IgD-negative memory B cell (primary cell): ENCODE measurements around the gene GLB1L. TPM values are rescaled to one million over a fixed set of nuclear protein-coding genes. Genes with fewer than 3 reads are reported as not detected.
"Not testable (repeated sequence)": the region's sequence is repeated elsewhere in the genome, so short reads cannot be mapped to it uniquely, and the experiment has no call there.

Source experiments
- H3K27ac Mint-ChIP-seq, 3 donors: one replicate each; pipeline ENCODE4 v1.8.0; 2020 to 2022; ENCODE audit warnings: mild to moderate bottlenecking in 3 of 3, mixed read lengths in 3 of 3, moderate library complexity in 1 of 3
- H3K27me3 Mint-ChIP-seq: one replicate; pipeline ENCODE4 v1.8.0; 2021; ENCODE audit warnings: mixed read lengths
- H3K36me3 Mint-ChIP-seq: one replicate; pipeline ENCODE4 v1.8.0; 2020; ENCODE audit warnings: mild to moderate bottlenecking, mixed read lengths
- H3K4me1 Mint-ChIP-seq, 3 donors: one replicate each; pipeline ENCODE4 v1.8.0; 2020 to 2022; ENCODE audit warnings: mixed read lengths in 3 of 3, mild to moderate bottlenecking in 1 of 3
- H3K4me3 Mint-ChIP-seq, 4 donors: one replicate each; pipeline ENCODE4 v1.8.0; 2020 to 2022; ENCODE audit warnings: mild to moderate bottlenecking in 4 of 4, mixed read lengths in 4 of 4, moderate library complexity in 3 of 4
- H3K9me3 Mint-ChIP-seq, 3 donors: one replicate each; pipeline ENCODE4 v1.8.0; 2020 to 2021; ENCODE audit warnings: mixed read lengths in 3 of 3, mild to moderate bottlenecking in 1 of 3
- polyA plus RNA-seq: library from polyadenylated mRNA; unstranded; fragments of 300-500 nt; fragmentation: Illumina TruSeq; gene quantifications from one replicate; pipeline ENCODE4 v1.2.3, GENCODE V29; 2021

Gene GLB1L
- not detected for polyA plus RNA-seq

DNA sequence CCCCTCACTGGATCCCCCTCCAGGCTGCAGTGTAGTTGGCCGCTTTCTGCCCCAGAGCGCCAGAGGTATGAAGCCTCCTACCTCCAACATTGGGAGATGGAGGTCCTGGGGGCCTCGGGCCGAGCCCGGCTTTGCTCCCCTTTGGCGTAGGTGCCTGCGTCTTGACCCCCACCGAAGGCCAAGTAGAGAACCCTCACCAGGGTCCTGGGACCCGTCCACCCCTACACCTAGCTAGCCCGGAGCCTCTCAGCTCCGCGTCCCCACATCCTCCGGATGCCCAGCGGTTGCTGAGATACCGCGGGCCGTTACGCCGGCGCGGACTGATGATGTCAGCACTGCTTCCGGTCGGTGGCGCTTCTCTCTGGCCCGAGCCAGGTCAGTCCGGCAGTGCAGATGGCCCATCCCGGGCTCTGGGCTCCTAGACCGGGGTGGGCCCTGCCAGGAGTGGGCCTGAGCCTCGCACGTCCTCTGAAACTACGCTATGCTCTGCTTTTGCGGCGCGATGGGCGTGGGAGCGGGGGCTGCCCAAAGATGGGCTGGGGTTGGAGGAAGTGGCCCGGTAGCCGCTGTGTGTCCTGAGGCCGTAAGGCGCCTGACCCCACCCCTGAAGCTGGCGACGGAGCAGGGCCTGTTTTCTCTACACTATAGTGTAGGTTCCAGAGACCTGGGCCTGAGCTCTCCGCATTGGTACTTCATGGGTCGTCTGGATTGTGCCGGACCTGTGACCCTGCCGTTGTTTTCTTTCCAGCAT, at the start of gene GLB1L, which contains the start of gene STK16:
GLB1L (minus strand) TSS at position 297 of the 751 bp plus-strand sequence. CDS start 1,871 bp downstream, outside the sequence.
STK16 (plus strand) TSS at position 332 of the 751 bp plus-strand sequence. CDS start 521 bp downstream, outside the sequence.
- Mint-ChIP-seq H3K9me3 (no peaks in the 10 kb centered on the region), H3K27me3 (peaks cover 1% of the 10 kb centered on the region), H3K4me3 (peak within 1 kb of the TSS; percentile 84 to 96 (median 92)), H3K4me1 (peaks cover 33 to 47% (median 43%) of the 10 kb centered on the region in 3 donors), H3K27ac (peak within 1 kb of the TSS; percentile 85 to 98 (median 97)), H3K36me3 (peaks cover 1% of the 10 kb centered on the region)

DNA sequence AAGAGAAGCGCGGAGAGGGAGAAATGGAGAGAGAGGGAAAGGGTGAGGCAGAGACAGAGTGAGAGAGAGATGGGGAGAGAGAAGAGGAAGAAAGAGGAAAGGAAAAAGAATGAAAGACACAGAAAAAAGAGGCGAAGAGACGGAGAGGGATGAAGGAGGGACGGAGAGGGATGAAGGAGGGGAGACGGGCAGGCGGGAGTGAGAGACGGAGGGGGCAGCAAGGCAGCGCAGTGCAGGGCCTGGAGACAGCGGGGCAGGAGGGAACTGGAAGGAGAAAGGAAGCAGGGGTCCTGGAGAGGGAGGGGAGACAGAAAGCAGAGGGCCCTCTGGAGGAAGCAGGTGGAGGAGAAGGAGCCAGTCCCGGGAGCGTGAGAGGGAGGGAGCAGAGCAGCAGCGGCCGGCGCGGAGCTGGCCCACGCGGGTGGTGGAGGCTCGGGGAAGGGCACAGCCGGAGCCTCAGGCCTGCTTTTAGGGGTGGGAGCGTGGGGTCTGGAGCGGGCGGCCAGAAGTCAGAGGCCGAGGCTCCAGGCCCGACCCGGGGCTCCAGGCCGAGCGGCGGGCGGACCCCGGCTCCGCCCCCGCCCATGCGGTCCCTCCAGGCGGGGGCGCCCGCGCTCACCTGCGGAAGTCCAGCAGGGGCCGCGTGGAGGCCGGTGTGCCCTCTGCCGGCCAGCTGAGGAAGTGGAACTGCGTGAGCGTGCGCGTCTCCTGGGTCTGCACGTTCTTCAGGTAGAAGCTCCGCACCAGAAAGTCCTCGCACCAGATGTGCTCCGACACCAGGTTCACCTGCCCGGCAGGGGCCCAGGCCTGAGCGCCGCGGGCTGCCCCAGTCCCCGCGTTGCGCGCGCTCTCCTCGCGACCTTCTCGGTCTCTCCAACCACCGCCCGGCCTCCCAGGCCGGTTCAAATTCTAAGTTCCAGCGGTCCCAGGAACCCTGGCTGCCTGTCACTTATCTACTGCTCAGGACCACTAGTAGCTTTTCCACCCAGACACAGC, 49.4 kb upstream of the GLB1L start:
- Mint-ChIP-seq H3K4me3 (peak overlapping the region; percentile 25 to 87 (median 66)), H3K4me1 (peaks cover 6 to 11% (median 7%) of the 10 kb centered on the region in 3 donors), H3K27ac (peak overlapping the region; percentile 53 to 86 (median 61)), H3K36me3 (no peaks in the 10 kb centered on the region), H3K27me3 (no peaks in the 10 kb centered on the region), H3K9me3 (no peaks in the 10 kb centered on the region)

DNA sequence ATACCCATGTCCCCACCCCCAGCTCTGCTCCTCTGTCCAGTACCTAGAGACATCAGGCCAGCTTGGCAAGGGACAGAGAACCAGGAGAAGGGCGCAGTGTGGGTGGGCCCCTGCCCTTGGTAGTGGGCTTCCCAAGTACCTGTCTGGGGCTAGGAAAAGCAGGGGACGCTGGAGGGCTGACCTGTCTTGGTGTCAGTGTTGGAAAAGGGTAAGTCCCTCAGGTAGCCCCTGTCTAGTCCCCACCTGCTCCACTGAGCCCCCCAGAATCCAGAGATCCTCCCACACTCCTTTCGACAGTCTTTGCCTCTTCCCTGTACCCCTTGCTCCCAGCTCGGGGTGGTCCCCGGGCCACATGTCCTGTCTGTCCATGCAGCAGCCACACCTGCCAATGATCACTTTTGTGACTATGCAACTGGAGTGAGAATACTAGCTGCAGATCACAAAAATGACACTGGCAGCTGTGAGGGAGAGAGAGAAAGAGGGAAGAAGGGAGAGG, 48.5 kb upstream of the GLB1L start:
- no peaks in the 10 kb centered on the region for H3K27me3 Mint-ChIP-seq
- peak overlapping the region in 3 of 4 donors; percentile 21 to 72 (median 58) for H3K4me3 Mint-ChIP-seq
- peaks cover 6 to 10% (median 7%) of the 10 kb centered on the region in 3 donors for H3K4me1 Mint-ChIP-seq
- H3K27ac Mint-ChIP-seq, result no peak overlapping the region
- H3K9me3 Mint-ChIP-seq, result no peaks in the 10 kb centered on the region
- H3K36me3 Mint-ChIP-seq, result no peaks in the 10 kb centered on the region

DNA sequence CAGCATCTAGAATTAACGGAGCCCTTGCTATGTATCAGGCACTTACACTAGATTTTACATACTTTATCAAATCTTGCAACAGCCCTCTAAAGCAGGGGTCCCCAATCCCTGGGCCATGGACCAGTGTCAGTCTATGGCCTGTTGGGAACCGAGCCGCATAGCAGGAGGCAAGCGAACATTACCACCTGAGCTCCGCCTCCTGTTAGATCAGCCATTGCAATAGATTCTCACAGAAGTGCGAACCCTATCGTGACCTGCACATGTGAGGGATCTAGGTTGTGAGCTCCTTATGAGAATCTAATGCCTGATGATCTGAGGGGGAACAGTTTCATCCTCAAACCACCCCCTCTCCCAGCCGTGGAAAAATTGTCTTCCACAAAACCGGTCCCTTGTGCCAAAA, 47.4 kb upstream of the GLB1L start:
- no peaks in the 10 kb centered on the region for H3K27me3 Mint-ChIP-seq
- H3K4me3 Mint-ChIP-seq, result peak overlapping the region in 1 of 4 donors; percentile 67
- no peaks in the 10 kb centered on the region for H3K36me3 Mint-ChIP-seq
- H3K27ac Mint-ChIP-seq, result no peak overlapping the region
- peaks cover 5 to 7% (median 5%) of the 10 kb centered on the region in 3 donors for H3K4me1 Mint-ChIP-seq
- H3K9me3 Mint-ChIP-seq, result no peaks in the 10 kb centered on the region

DNA sequence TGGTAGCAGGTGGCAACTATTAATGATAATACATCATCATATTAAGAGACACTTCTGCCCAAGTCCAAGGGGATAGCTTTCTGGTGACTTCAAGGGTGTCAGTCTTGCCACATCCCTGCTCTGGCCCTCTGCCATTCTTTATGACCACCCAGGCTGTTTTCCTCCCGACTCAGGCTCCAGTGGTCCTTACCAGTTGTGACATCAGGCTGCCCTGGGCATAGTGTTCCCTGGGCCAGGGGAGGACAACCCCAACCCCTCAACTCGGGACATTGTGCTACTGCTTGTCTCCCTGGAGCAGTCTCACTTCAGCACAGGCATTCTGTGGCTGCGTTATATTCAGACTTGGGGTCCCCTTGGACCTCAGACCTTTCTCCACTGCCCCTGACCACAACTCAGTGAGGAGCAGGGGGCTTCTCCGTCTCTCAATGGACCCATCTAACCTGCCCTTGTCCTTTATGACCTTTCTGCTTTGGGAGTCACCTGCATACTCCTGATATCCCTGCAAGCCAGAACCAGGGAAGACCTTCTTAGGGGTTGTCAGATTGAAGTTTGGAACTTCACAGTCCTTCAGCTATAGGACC, 46.8 kb upstream of the GLB1L start:
- Mint-ChIP-seq H3K36me3 (no peaks in the 10 kb centered on the region), H3K4me1 (peaks cover 5 to 7% (median 5%) of the 10 kb centered on the region in 3 donors), H3K27ac (peak overlapping the region in 1 of 3 donors; percentile 13), H3K9me3 (no peaks in the 10 kb centered on the region), H3K4me3 (peak overlapping the region in 1 of 4 donors; percentile 67), H3K27me3 (no peaks in the 10 kb centered on the region)

DNA sequence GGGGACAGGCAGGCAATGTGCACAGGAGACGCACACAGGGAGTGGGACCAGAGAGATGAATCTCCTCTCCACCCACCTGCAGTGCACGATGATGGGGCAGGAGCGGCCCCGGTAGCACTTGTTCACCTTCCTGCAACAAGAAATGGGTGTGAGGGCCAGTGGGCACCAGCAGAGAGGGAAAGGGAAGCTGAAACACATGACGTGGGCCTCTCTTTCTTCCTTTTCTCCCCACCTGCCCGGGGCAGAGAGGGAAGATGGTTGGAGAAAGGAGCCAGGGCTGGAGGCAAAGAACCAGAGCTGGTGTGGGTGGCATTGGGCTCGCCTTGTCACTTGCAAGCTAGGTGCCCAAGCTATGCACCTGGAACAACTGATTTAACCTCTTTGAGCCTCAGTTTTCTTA, 46.1 kb upstream of the GLB1L start:
- peak overlapping the region in 1 of 3 donors; percentile 13 for H3K27ac Mint-ChIP-seq
- no peaks in the 10 kb centered on the region for H3K27me3 Mint-ChIP-seq
- no peak overlapping the region for H3K4me3 Mint-ChIP-seq
- peaks cover 5 to 7% (median 5%) of the 10 kb centered on the region in 3 donors for H3K4me1 Mint-ChIP-seq
- no peaks in the 10 kb centered on the region for H3K36me3 Mint-ChIP-seq
- H3K9me3 Mint-ChIP-seq, result no peaks in the 10 kb centered on the region

DNA sequence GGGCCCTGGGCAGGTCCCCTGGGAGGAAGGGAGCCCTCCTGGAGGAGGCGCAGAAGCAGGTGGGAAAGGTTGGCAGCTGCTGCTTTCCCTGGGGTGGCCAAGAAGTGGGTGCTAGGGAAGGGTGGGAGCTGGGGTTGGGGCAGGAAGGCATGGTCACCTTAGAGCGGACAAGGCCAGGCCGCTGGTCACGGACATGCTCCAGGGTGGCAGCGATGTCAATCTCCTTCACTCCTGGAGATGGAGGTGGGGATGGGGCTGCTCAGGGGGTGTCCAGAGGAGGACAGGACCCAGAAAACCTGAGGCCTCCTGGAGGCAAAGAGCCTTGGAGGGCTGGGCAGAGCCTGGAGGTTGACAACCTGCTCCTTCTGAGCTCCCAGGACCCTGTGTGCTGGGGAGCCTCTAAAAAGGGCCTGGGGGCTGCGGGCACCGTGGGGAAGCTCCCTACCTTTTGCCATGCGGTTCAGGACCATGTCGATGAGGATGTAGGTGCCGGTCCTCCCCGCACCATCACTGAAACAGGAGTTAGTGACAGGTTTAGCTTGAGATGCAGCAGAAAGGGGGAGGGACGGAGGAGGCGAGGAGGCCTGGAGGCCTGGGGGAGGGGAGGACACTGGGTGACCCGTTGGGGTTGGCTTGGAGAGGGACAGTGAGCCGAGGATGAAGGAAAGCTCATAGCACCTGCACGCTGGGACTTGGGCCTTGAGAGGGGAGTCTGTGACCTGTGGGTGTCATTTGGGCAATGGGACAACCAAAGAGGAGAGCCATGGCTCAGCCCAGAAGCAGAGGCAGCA, 45.3 kb upstream of the GLB1L start:
- Mint-ChIP-seq H3K36me3 (no peaks in the 10 kb centered on the region), H3K4me1 (peaks cover 4 to 5% (median 4%) of the 10 kb centered on the region in 3 donors), H3K9me3 (no peaks in the 10 kb centered on the region), H3K4me3 (no peak overlapping the region), H3K27me3 (no peaks in the 10 kb centered on the region), H3K27ac (peak overlapping the region in 1 of 3 donors; percentile 23)

DNA sequence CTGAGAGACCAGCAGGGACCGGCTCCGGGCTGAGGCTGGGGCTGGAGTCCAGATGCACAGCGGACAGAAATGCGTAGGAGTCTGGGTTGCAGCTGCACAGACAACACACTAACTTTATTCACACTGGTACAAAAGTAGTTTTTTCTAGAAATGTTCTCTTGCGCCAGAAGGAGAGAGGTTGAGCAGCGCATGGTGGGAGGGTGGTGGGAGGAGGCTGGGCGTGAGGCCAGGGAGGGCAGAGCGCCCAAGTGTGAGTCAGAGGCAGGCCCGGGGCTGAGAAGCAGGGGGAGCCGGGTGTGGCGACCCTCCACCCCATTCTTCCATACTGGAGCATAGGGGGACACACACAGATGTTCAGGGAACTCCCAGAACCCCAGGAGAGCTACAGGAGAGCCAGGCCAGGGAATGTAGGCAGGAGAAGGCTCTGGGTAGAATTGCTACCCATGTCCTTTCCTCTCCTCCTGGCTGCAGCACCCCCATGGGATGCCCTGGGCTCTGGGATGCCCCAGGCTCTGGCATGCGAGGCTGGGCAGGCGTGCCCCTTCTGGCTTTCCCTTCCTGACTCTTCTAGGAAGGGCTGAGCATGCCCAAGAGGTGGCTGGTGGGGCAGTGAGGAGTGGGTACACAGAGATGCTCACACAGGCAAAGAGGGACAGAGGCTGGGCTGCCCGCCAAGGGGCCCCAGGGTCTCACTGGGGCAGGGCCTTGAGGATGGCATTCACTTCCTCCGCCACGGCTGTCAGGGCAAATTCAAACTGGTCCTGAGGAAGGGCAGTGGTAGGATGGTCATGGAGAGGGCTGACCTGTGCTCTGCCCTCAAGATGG, 44.5 kb upstream of the GLB1L start:
- no peaks in the 10 kb centered on the region for H3K9me3 Mint-ChIP-seq
- H3K4me1 Mint-ChIP-seq, result peaks cover 0 to 5% (median 2%) of the 10 kb centered on the region in 3 donors
- no peaks in the 10 kb centered on the region for H3K27me3 Mint-ChIP-seq
- no peak overlapping the region for H3K27ac Mint-ChIP-seq
- no peak overlapping the region for H3K4me3 Mint-ChIP-seq
- H3K36me3 Mint-ChIP-seq, result no peaks in the 10 kb centered on the region

DNA sequence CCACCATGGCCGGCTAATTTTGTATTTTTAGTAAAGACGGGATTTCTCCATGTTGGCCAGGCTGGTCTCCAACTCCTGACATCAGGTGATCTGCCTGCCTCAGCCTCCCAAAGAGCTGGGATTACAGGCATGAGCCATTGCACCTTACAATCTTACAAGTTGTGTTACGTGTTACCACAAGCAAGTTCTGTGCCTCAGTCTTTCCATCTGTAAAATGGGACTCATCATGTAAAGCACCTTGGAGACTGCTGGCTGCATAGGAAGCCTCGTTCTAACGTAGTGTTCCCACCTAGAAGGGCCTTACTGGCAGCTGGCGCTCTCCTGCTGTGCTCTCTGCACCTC, 43.9 kb upstream of the GLB1L start:
- H3K36me3 Mint-ChIP-seq, result no peaks in the 10 kb centered on the region
- no peaks in the 10 kb centered on the region for H3K27me3 Mint-ChIP-seq
- no peaks in the 10 kb centered on the region for H3K9me3 Mint-ChIP-seq
- H3K4me1 Mint-ChIP-seq, result peaks cover 0 to 4% (median 2%) of the 10 kb centered on the region in 3 donors
- no peak overlapping the region for H3K4me3 Mint-ChIP-seq
- no peak overlapping the region for H3K27ac Mint-ChIP-seq

DNA sequence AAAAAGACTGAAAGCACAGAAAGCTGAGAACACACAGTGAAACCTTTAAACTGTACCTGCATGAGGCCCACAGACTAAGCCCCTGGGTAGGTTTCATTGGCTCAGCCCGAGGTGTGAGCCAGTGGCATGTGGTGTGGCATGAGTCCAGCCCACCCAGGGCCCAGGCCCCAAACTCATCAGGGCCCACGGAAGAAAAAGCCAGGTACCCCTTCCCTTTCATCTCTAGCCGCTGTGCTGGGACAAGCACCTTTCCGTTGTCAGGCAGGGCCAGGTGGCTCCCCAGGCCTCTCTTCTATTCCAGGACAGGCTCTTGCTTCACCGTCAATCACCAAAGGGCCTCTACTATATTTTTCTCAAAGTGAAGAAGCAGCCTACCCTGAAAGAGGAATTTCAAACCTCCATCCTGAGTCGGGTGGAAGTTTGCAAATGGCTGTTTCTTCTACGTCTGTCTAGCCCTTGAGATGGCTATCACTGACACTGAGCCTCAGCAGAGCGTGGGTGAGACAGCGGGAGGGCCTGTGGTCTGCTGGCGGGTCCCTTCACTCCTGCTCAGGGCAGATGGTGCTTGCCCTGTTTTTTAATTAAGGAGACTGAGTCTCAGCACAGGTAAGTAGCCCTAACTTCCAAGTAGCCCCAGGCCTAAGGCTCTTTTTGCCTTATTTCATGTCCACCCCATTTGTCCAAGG, 42.5 kb upstream of the GLB1L start:
- Mint-ChIP-seq H3K27me3 (no peaks in the 10 kb centered on the region), H3K9me3 (no peaks in the 10 kb centered on the region), H3K4me3 (no peak overlapping the region), H3K27ac (peak overlapping the region in 1 of 3 donors; percentile 64), H3K4me1 (peaks cover 0 to 5% (median 0%) of the 10 kb centered on the region in 3 donors), H3K36me3 (peaks cover 5% of the 10 kb centered on the region)

DNA sequence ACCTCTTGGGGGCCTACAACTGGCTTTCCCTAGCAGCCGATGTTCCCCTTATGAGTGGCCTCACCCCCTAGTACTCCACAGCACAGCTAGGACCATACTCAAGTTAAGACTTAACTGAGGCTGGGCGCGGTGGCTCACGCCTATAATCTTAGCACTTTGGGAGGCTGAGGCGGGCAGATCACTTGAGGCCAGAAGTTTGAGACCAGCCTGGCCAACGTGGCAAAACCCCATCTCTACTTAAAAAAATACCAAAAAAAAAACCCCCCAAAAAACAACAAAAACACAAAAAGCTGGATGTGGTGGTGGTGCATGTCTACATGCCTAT, 41.8 kb upstream of the GLB1L start:
- H3K27me3 Mint-ChIP-seq, H3K9me3 Mint-ChIP-seq, H3K36me3 Mint-ChIP-seq, H3K4me1 Mint-ChIP-seq: not testable (repeated sequence)
- peak overlapping the region in 1 of 4 donors; percentile 23 for H3K4me3 Mint-ChIP-seq
- H3K27ac Mint-ChIP-seq, result peak overlapping the region in 1 of 3 donors; percentile 40

DNA sequence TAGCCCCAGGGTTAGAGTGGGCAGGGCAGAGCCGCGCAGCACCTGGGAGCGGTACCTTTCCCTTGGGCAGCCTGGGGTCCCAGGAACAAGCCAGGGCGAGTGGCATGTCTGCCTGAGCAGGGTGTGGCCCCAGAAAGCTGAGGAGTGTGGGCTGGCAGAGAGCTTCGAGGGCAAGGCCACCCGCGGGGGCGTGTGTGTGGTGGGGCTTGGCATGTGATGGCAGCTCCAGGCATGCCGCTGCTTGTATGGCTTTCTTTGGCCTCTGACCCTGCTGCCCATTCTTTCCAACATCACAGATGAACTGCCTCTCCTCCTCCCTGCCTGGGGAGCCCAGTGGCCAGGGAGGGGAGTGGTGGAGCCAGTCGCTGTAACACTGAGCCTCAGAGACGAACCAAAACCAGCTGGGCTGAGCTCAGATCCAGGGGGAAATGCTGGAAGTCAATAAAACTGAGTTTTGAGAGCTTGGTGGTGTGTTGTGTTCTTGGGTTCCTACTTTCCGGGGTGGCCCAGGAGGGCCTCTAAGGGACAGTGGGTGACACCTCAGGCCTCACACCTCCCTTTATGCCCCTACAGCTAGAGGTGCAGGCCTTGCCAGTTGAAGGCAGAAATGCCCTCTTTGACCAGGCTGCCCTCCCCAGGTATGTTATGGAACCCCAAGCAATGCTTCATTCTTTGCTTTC, 41.3 kb upstream of the GLB1L start:
- peak overlapping the region in 1 of 4 donors; percentile 23 for H3K4me3 Mint-ChIP-seq

More for the DNA sequence above, 41.3 kb upstream of the GLB1L start:
- Mint-ChIP-seq H3K27ac (peak overlapping the region in 1 of 3 donors; percentile 40), H3K36me3 (peaks cover 5% of the 10 kb centered on the region), H3K4me1 (peaks cover 0 to 5% (median 0%) of the 10 kb centered on the region in 3 donors), H3K9me3 (no peaks in the 10 kb centered on the region), H3K27me3 (no peaks in the 10 kb centered on the region)
